ENCODE results near the gene KISS1R. TPM values are rescaled to one million over a fixed set of nuclear protein-coding genes. Genes with fewer than 3 reads are reported as not detected.

KISS1R gene
- total and polyA plus RNA-seq, 2 of the 4 experiments (the other 2 are of a cell fraction) = not detected

GRCh38 chr19:876089-876488 is 41.0 kb upstream of the KISS1R start:
- ChIA-PET CTCF (no interaction called here), POLR2A (ENCODE audit: unreplicated experiment) (no interaction called here)
- H3K18ac ChIP-seq (ENCODE audit: low read depth, low read length) = no peak overlapping the region
- in situ Hi-C loops (cut with MboI; ENCODE audit: low sequenced_read_pairs) (no loop called here), dilution Hi-C loops (cut with HindIII; ENCODE audit: low sequenced_read_pairs, unreplicated experiment) (no loop called here), intact Hi-C loops (cut with micrococcal nuclease) (no loop called here)
- no peaks in the 10 kb centered on the region for H3K9me1 ChIP-seq (ENCODE audit: insufficient read depth, low read length)
- no peak overlapping the region for H3K27ac ChIP-seq (ENCODE audit: insufficient read depth, low read length)
- H2AK9ac ChIP-seq (replicated peaks; ENCODE audit: low read depth, low read length, poor library complexity) = no peak overlapping the region
- no peak overlapping the region for H3K4ac ChIP-seq (ENCODE audit: low read depth, low read length)
- peaks cover 43% of the 10 kb centered on the region for H3K36me3 ChIP-seq (ENCODE audit: control insufficient read depth, insufficient read depth, low read length)
- BruUV-seq (replicated peaks) = no TSS peak
- H3K27me3 ChIP-seq (ENCODE audit: control insufficient read depth, insufficient read depth, low read length) = no peaks in the 10 kb centered on the region
- H4K91ac ChIP-seq (ENCODE audit: insufficient read depth, low read depth, low read length) = no peak overlapping the region
- no peak overlapping the region for H3K56ac ChIP-seq (ENCODE audit: extremely low read depth, insufficient read depth, low read length)
- TF ChIP-seq USF2 (IDR thresholded peaks at IDR 0.05; ENCODE audit: low read depth, low read length) (no peak), MXI1 (IDR thresholded peaks at IDR 0.05; ENCODE audit: borderline replicate concordance, low read depth, low read length) (no peak), CEBPB (IDR thresholded peaks at IDR 0.05; ENCODE audit: low read depth, low read length) (no peak), RCOR1 (IDR thresholded peaks at IDR 0.05; ENCODE audit: insufficient replicate concordance, low read length) (no peak), SMC3 (IDR thresholded peaks at IDR 0.05; ENCODE audit: low read depth, low read length) (no peak), FOS (IDR thresholded peaks at IDR 0.05; ENCODE audit: low read depth, low read length) (no peak), BHLHE40 (IDR thresholded peaks at IDR 0.05; ENCODE audit: low read depth, low read length) (no peak), ELK1 (IDR thresholded peaks at IDR 0.05; ENCODE audit: borderline replicate concordance, low read depth, low read length) (no peak), MAZ (IDR thresholded peaks at IDR 0.05; ENCODE audit: borderline replicate concordance, low read depth, low read length) (no peak), RFX5 (IDR thresholded peaks at IDR 0.05; ENCODE audit: low read depth, low read length) (no peak), NFE2L2 (IDR thresholded peaks at IDR 0.05; ENCODE audit: low read depth, low read length) (no peak), CHD1 (IDR thresholded peaks at IDR 0.05; ENCODE audit: low read depth, low read length) (no peak)
- H2AFZ ChIP-seq (replicated peaks; ENCODE audit: low read length, poor library complexity) = no peak overlapping the region
- H3K4me3 ChIP-seq (ENCODE audit: insufficient read depth, low read depth, low read length) = no peak overlapping the region
- no peak overlapping the region for H2BK5ac ChIP-seq (ENCODE audit: low read depth, low read length, poor library complexity, severe bottlenecking)
- H3K14ac ChIP-seq (replicated peaks; ENCODE audit: low read depth, low read length) = no peak overlapping the region
- no peak for ATAC-seq (ENCODE audit: low read depth)
- peaks cover 0 to 4% of the 10 kb centered on the region in 2 experiments; a peak in 1 of 4 replicates for H3K79me1 ChIP-seq (ENCODE audit: low read depth in 1 of 2, low read length in 2 of 2)
- no peak overlapping the region for H2BK120ac ChIP-seq (ENCODE audit: low read depth, low read length)
- H4K8ac ChIP-seq (ENCODE audit: low read depth in 2 of 2, low read length in 2 of 2) = no peak overlapping the region
- WGBS, 2 experiments (ENCODE audit: extremely low coverage in 2 of 2, insufficient read length in 1 of 2) = 85% methylated on average over 15 of the region's 18 CpGs; no CpG with 5 or more reads in 1 of the 2 experiments
- no peaks in the 10 kb centered on the region for H3K9me3 ChIP-seq (ENCODE audit: control insufficient read depth, insufficient read depth, low read length)
- no peak overlapping the region for H2BK20ac ChIP-seq (ENCODE audit: low read depth, low read length)
- H3K4me2 ChIP-seq (ENCODE audit: low read depth, low read length) = no peak overlapping the region
- no peak for DNase-seq
- no peak overlapping the region for H2BK15ac ChIP-seq (ENCODE audit: low read depth, low read length)
- H4K5ac ChIP-seq (ENCODE audit: low read depth, low read length) = no peak overlapping the region
- H3K23ac ChIP-seq (ENCODE audit: low read depth, low read length) = no peak overlapping the region
- peaks cover 15% of the 10 kb centered on the region for H4K20me1 ChIP-seq (ENCODE audit: insufficient read depth, low read length)
- no peak overlapping the region for H2AK5ac ChIP-seq (ENCODE audit: low read depth, low read length)
- H3K4me1 ChIP-seq (ENCODE audit: control insufficient read depth, insufficient read depth, low read length) = peaks cover 5% of the 10 kb centered on the region
- no peak overlapping the region for H3K9ac ChIP-seq (ENCODE audit: low read depth, low read length)

All from IMR-90 (cell line).